ENCODE data around the gene STC2. TPM values are rescaled to one million over a fixed set of nuclear protein-coding genes. Genes with fewer than 3 reads are reported as not detected.

Gene STC2
- total and polyA plus RNA-seq, 2 of the 8 experiments (the other 6 are each of a cell fraction or from before 2014, with no cell fraction given) = 26.4 to 53.1 TPM

DNA sequence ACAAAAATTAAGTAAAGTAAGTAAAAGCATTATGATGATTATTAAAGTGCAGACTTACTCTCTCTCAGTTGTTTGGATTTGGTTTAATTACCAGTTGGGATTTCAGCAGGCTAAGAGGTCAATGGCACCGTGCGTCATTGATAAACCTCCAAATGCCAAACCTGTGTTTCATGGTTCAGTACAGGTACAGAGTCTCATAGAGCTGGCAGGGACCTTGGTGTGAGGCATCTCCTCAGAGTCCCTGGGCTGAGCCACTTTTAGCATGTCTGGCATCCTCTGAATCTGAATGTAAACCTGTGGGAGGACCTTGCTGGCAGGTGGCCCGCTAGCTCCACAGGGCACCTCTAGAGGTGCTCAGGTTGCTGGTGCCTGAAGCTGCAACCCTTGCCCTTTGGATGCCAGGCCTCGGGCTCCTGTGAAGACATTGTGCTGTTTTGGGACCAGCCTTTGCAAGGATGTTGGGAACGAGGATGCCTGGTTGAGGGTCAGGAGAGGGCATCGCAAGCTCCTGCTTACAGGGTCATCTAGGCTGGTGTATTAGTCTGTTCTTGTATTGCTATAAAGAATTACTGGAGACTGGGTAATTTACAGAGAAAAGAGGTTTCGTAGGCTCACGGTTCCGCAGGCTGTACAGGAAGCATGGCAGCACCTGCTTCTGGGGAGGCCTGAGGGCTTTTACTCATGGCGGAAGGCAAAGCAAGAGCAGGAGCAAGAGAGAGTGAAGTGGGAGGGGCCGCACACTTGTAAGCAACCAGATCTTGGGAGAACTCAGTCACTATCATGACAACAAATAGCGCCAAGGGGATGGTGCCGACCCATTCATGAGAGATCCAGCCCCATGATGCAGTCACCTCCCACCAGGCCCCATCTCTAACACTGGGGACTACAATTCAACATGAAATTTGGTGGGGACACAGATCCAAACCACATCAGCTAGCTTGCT is 14.9 kb upstream of the STC2 start (continued):
- TF ChIP-seq, protein P1, sequence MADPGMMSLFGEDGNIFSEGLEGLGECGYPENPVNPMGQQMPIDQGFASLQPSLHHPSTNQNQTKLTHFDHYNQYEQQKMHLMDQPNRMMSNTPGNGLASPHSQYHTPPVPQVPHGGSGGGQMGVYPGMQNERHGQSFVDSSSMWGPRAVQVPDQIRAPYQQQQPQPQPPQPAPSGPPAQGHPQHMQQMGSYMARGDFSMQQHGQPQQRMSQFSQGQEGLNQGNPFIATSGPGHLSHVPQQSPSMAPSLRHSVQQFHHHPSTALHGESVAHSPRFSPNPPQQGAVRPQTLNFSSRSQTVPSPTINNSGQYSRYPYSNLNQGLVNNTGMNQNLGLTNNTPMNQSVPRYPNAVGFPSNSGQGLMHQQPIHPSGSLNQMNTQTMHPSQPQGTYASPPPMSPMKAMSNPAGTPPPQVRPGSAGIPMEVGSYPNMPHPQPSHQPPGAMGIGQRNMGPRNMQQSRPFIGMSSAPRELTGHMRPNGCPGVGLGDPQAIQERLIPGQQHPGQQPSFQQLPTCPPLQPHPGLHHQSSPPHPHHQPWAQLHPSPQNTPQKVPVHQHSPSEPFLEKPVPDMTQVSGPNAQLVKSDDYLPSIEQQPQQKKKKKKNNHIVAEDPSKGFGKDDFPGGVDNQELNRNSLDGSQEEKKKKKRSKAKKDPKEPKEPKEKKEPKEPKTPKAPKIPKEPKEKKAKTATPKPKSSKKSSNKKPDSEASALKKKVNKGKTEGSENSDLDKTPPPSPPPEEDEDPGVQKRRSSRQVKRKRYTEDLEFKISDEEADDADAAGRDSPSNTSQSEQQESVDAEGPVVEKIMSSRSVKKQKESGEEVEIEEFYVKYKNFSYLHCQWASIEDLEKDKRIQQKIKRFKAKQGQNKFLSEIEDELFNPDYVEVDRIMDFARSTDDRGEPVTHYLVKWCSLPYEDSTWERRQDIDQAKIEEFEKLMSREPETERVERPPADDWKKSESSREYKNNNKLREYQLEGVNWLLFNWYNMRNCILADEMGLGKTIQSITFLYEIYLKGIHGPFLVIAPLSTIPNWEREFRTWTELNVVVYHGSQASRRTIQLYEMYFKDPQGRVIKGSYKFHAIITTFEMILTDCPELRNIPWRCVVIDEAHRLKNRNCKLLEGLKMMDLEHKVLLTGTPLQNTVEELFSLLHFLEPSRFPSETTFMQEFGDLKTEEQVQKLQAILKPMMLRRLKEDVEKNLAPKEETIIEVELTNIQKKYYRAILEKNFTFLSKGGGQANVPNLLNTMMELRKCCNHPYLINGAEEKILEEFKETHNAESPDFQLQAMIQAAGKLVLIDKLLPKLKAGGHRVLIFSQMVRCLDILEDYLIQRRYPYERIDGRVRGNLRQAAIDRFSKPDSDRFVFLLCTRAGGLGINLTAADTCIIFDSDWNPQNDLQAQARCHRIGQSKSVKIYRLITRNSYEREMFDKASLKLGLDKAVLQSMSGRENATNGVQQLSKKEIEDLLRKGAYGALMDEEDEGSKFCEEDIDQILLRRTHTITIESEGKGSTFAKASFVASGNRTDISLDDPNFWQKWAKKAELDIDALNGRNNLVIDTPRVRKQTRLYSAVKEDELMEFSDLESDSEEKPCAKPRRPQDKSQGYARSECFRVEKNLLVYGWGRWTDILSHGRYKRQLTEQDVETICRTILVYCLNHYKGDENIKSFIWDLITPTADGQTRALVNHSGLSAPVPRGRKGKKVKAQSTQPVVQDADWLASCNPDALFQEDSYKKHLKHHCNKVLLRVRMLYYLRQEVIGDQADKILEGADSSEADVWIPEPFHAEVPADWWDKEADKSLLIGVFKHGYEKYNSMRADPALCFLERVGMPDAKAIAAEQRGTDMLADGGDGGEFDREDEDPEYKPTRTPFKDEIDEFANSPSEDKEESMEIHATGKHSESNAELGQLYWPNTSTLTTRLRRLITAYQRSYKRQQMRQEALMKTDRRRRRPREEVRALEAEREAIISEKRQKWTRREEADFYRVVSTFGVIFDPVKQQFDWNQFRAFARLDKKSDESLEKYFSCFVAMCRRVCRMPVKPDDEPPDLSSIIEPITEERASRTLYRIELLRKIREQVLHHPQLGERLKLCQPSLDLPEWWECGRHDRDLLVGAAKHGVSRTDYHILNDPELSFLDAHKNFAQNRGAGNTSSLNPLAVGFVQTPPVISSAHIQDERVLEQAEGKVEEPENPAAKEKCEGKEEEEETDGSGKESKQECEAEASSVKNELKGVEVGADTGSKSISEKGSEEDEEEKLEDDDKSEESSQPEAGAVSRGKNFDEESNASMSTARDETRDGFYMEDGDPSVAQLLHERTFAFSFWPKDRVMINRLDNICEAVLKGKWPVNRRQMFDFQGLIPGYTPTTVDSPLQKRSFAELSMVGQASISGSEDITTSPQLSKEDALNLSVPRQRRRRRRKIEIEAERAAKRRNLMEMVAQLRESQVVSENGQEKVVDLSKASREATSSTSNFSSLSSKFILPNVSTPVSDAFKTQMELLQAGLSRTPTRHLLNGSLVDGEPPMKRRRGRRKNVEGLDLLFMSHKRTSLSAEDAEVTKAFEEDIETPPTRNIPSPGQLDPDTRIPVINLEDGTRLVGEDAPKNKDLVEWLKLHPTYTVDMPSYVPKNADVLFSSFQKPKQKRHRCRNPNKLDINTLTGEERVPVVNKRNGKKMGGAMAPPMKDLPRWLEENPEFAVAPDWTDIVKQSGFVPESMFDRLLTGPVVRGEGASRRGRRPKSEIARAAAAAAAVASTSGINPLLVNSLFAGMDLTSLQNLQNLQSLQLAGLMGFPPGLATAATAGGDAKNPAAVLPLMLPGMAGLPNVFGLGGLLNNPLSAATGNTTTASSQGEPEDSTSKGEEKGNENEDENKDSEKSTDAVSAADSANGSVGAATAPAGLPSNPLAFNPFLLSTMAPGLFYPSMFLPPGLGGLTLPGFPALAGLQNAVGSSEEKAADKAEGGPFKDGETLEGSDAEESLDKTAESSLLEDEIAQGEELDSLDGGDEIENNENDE (IDR thresholded peaks at IDR 0.05; ENCODE audit: insufficient replicate concordance, low read length) = no peak
- no peak for TF ChIP-seq CTBP2 (IDR thresholded peaks at IDR 0.05; ENCODE audit: borderline replicate concordance, insufficient read depth, insufficient read length, low read length)
- no peak for TF ChIP-seq RFX5 (IDR thresholded peaks at IDR 0.05; ENCODE audit: borderline replicate concordance, low read depth, low read length)
- no peak for TF ChIP-seq POLR2A (IDR thresholded peaks at IDR 0.05; ENCODE audit: control extremely low read depth in 1 of 2, low read depth in 2 of 2, low read length in 2 of 2)
- TF ChIP-seq TAF1 (IDR thresholded peaks at IDR 0.05; ENCODE audit: low read depth, low read length) = no peak
- TF ChIP-seq EGR1 (IDR thresholded peaks at IDR 0.05; ENCODE audit: borderline replicate concordance, low read depth, low read length) = no peak
- no peak for TF ChIP-seq HDAC6 (IDR thresholded peaks at IDR 0.05; ENCODE audit: low read depth, low read length)
- TF ChIP-seq SIN3A (conservative IDR thresholded peaks at IDR 0.05 in 1 of 2, IDR thresholded peaks at IDR 0.05 in 1 of 2; ENCODE audit: low read depth in 1 of 2, low read length in 2 of 2) = no peak
- no peak for TF ChIP-seq KDM5A (IDR thresholded peaks at IDR 0.05; ENCODE audit: low read length)
